Medulla oblongata (tissue), 1 donor: ENCODE results near the gene VTN.
A peak's percentile ranks its signal among the peaks of the same experiment; 100 is the strongest.

Experiments used
- DNase-seq: peaks from one replicate; pipeline ENCODE4 v3.0.0-alpha.2; 2015; ENCODE audit errors: extremely low spot score

The VTN gene

DNA sequence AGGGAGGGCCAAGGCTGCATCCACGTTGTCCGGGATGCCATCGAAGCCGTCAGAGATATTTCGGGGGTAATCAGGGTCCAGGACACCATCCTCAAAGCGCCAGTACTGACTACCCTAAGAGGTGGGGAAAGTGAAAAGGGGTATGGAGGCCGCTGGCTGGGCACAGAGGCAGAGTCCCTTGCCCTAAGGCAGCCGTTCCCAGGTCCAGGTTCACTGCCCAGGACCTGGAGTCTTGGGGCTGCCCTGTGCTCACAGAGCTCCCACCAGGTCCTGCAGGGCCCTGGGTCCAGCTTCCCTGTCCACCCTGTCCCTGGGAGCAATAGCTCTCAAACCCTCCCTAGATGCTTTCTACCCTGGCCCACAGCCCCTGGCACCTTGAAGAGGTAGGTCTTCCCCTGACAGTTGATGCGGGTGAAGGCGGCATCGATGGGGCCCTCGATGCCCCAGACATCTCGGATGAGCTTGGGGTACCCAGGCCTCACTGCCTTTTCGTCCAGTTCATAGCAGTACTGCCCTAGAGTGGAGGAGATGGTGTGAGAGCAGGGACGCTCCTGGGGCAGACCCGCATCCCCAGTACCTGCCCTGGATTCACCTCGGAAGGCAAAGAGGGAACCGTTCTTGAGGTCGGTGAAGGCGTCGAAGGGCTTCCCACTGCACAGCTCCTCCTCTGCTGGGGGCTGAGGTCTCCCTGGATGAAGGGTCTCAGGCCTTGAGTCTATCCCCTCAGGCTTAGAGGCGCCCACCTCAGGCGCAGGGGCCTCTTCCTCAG, 1.0 kb downstream of the VTN start:
- DNase-seq: no peak

DNA sequence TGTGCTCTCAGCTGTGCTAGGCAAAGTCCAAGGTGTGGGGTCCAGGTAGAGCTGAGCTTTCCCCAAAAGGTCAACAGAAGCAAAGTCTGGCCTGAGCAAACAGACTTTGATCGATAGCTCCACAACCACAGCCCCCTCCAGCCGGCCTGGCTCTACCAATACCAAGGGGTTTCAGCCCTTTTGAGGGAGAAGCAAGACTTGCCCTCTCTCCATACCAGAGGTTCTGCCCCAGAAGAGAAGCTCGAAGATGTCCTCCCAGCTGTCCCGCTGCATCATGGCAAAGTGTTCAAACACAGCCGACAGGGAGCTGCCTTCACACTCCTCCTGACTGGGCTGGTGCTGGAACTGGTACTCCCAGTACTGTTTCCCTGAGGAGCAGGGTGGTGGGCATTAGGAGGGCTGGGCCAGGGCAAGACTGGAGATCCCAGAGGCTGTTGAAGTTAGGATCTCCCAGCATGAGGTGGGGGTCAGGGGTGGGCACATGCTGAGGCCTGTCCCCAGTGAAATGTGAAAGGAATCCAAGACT, 1.7 kb downstream of the VTN start:
- DNase-seq: no peak

DNA sequence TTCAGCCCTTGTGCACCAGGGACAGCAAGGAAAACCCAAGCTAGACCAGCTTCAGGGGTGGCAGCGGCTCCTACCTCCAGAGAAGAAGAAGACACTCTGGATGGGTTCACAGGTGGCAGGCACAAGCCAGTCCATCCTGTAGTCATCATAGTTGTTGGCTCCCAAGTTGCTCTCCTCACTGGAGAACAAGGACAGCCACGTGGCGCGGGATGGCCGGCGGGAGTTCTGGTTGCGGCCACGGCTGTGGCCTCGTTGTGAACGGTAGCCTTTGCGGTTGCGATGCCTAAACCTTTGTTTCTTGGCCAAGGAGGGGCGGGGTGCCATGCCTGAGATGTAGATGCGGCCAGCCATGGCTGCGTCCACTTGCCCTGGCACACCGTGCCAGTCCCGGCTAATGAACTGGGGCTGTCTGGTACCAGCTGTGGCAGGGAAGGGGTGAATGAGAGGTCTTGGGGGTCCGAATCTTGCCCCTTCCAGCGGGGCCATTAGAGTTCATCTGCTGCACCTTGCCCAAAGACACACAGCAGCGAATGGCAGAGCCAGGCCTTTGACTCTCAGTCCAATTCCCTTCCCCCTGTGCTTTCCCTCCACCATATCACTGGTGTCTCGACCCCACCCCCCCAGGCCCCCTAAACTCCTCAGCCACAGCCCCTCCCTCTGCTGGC, 2.3 kb downstream of the VTN start:
- no peak for DNase-seq

DNA sequence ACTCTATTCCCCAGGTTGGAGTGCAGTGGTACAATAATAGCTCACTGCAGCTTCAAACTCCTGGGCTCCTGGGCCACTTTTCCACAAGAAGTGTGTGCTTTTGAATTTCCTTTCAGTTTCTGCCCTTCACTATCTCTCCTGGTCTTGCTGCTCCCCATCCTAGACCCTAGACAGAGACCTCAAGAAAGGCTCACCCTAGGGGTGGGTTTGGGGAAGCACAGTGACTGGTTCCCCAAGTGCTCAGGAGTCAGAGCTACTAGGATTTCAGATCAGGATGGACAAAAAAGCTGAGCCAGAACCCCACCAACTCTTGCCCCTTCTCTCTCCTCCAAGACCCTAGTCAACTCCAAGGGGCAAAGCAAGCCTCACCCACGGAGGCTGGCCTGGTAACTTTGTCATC, 3.5 kb downstream of the VTN start:
- no peak for DNase-seq

DNA sequence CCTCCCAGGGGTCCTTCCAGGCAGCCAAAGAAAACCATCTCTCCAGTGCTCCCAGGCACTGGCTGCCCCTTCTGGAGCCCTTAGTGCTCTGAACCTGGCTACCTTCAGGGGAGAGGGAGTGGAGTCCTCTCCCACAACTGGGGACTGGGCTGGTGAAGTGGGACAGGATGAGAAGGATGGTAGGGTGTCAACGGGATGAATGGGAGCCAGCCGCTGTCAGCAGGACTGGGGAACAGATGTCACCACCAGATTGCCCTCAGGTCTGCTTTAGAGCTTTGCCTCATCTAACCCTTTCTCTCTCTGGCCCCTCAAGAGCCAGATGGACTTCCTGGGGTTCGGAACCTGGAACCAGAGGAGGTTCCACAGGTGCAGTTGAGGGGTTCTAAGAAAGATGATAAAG, 4.6 kb downstream of the VTN start:
- no peak for DNase-seq

DNA sequence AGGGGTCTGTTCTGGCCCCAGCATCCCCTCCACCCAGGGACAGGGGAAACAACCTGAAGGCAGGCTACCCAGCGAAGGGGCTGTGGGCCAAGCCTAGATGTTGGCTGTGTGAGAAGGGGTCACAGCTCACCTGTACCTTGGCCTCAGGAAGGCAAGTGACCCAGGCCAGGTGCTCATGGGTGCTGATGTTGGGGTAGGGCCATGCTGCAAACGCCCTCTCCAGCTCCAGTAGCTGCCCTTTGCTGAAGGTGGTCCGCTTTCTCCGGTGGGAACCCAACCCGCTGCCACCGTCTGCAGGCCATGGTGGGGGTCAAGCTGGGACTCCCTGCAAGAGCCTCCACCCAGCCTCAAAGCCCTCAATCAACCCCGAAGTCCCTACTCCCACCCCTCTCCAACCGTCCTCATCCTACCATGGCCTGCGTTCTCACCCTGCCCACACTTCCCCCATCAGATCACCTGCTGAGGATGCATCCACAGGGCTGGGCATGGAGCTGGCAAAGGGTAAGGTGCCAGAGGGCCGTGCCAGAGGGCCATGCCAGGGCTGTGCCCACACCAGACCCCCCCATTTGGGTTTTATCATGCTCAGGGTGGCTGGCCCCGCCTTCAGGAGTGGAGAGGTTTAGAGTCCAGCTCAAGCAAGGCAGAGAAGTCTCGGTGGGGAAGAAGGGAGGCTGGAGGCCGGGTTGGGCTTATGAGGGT, 5.3 kb downstream of the VTN start, which contains the start of gene SEBOX:
SEBOX (minus strand) TSS at position 535 of the 699 bp plus-strand sequence; CDS start at position 487, 48 bp downstream.
- DNase-seq: no peak

DNA sequence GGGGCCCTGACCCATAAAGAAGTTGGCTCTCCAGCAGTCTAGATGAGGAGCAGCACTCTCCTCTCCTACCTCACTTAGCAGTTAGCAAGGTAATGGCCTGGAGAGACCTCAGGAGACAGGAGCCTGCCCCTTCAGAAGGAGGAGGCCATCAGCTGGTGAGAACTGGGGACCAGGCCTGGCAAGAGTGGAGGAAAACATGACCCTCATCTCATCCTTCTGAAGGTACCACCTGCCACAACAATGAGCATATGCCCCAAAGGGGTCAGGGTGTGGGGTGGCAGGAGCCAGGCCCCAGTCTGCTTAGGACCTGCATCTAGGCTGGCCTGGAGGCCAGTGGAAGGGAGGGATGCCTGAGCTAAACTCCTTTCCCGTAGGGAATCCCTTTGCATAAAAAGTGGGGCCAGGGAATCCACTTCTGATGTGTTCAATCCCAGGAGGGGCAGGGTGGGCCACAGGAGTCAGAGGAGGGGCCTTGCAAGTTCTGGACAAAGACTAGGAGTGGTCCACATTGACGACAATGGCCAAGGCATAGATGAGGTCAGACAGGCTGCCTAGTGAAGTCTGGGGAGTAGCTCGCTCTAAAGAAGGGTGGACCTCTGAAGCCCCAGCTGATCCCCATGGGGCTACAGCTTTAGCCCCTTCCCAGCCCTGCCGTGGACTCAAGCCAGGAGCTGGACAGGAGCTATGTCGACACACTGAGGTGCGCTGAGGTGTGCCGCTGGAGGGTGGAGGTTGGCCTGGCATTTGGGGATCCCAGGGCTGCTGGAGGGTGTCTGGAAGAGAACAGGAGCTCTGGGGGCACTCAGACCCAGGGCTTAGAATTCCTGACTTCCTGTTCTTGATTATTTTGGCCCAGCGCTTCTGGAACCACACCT, 6.1 kb downstream of the VTN start:
- no peak for DNase-seq

DNA sequence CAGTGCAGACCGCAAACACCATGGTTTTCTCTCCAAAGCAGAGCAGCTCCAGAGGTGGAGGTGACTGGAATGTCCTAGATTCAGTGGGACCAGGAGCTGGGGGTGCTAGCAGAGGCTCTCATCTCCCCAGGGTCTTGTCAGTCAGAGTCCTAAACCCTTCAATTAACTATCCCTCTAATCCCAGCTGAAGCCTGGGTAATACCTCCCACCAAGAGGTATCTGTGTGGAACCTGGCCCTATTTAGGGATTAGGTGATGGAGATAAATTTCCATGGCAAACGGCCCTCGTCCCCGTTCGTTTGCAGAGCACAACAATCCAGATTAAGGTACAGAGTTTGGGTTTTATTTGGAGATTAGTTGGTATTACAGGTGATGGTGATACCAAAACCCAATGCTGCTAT, 6.9 kb downstream of the VTN start:
- no peak for DNase-seq

DNA sequence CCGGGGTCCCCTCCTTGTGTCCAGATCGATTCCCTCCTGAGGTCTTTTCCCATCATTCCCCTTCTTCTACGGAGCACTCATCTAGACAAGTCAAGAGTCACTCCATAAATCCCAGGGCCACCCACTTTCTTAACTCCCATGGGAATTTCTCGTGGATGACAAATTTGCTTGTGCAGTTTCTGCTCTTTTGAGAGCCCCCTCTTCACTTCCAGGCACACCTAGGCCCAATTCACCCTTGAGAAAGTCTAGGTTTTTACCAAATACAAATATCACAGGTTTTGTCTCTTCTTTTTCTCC, 12.3 kb downstream of the VTN start:
- DNase-seq: no peak

DNA sequence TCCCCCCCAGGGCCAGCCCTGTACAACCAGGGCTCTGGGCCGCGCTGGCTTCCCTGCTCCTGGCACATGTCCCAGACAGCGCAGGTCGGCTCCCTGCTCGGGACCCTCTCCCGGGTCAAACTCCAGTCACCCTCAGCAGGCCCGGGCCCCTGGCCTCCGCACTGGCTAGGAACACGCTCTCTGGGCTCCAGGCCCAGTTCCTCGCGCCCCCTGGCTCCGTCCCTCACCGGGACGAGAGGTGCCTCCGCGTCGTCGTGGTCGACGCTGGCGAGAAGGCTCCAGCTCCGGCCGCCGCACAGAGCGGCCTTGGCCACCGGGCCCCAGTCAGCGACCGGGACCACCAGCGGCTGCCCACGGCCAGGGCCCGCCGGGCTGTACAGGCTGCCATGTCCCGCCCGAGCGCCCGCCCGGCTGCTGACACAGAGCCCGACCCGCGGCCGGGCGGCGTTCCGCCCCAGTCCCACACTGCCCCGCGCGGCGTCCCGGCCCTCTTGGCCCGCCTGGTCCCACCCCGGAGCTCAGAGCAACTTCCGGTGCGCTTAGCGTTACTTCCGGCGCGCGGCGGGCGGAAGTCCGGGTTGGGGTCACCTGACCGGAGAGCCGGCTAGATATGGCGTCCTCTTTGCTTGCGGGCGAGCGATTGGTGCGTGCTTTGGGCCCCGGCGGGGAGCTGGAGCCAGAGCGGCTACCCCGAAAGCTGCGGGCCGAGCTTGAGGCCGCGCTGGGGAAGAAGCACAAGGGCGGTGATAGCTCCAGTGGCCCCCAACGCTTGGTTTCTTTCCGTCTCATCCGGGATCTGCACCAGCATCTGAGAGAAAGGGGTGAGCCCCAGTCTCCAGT, 12.8 kb downstream of the VTN start, which contains the start of gene POLDIP2:
POLDIP2 (minus strand) TSS at position 467 of the 840 bp plus-strand sequence; CDS start at position 388, 79 bp downstream.
- DNase-seq: peak; percentile 95

DNA sequence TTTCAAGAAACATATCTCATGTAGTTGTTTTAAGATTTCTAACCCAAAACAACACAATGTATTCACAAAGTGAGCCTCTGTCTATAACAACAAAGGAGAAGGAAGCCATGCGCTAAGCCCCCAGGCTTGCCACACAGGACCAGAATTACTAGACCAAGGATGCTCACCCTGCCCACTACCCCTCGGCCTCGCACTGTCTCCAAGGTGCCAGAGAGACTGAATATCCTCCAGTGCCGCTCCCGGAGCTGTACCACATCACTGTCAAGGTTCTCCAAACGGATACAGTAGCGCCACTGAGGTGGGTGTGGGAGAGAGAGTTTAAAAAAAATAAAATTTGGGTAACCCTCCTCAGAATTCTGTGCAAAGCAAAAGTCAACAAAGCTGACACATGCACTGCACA, 19.8 kb downstream of the VTN start:
- DNase-seq: no peak

DNA sequence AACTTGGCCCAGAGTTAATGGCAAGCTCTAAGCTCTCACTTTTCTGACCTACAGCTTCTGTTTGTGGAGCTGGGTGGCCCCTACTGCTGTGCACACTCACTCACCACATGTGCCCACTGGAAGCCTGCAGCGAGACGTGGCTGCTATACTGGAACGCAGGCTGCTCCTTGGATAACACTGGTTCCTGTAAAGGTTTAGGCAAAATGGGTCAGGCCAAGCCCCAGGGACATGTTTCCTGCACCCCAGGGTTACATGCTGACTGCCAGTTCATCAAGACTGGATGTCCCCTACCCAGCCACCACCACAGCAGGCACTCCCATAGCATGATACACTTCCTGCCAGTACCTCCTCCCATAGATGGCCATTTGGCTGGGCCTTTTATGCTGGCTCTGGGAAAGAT, 21.1 kb downstream of the VTN start:
- no peak for DNase-seq

DNA sequence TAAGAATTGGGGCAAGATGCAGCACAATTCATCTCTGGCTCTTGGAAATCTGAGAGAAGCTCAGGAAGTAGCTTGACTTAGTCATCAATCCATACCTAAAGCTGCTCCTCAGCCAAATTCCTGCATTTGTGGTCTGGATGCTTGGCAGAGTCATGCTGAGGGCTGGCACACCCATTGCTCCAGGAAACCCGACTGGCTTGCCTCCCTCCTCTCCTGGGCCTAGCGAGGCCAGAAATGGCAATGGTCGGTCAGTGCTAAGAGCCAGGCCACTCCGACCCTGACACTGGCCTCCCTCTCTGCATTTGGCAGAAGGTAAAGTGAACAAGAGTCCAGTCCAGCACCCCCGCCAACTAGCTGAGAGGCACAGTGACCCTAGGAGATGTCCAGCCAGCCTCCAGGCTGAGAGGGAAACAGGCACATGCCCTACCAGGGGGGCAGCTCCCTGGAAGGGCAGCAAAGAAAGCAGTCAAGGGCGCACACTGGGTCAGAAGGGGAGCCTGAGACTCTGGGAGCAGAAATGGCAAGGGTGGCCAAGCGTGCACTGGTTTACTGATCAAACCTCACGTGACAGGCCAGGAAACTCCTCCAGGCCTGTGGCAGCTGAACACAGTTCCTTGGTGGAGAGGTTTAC, 22.7 kb downstream of the VTN start:
- DNase-seq: no peak

DNA sequence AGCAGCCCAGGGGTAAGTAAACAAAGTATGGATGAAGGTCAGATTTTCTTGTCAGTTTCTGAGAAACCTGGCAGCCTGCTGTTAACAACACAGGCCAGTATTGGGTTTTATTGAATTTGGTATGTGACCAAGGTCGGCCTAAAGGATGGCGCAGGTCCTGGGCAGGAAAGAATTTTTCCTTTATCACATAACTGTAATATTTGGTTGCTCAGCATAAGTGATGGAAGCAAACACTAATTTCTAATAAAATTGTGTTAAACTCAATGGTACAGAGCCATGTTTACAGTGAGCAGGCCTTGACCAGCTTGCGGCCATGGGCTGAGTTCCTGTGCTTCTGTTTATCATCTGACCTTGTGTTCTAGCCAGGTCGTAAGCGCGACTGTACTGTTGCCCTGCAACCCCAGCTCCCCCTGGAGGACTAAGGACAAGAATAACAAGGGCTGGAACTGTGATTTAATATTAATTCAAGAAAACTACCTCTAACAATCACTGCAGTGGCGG, 23.3 kb downstream of the VTN start:
- DNase-seq: no peak

DNA sequence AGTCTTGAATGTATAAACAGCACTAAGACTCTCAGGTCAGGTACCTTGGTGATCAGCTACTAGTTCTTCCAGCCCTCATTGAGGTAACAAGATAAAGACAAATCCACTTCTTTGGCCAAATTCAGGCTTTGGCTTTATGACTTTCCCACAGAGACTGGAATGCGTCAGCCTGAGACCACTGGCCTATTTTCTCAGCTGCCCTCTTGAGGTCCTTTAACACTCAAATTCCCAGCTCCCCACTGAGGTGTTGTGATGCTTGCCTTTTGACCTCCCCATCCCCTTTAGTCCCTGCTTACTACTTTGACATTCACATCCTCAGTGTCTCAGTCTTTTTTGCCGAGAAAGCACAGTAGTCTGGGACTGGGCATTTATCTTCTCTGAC, 23.9 kb downstream of the VTN start:
- DNase-seq: no peak

DNA sequence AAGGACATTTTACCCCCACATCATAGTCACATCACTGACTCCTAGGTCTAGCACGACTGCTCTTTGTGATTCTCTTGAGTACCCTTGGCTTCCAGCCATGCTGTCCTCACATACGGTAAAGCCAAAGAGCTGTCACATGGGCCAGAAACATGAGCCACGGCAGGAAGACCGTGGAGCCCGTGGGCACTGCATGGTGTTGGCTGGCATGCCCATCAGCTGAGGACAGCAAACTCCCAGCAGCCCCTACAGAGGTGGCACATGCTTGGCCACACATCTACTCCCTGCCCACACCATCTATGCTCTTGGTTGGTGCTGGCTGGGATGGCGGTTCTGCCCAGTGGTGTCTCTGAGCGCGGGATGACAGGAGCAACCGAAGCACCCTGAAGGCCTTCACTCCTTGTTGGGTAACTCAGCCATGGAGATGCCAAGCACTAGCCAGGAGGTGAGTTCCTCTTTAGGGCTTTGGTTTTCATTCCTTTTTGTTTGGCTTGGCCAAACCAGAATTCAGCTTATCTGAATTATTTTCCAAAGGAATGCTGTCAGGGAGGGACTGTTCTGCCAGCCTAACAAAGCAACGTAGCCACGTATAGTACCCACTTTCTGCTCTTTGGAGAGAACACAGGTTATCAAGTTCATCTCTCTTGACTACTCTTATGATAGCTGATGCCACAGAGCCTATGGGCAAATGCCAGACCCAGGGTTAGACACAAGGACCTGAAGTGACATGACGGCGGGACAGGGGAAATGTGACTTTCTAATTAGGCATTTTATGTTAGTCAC, 24.5 kb downstream of the VTN start:
- no peak for DNase-seq

DNA sequence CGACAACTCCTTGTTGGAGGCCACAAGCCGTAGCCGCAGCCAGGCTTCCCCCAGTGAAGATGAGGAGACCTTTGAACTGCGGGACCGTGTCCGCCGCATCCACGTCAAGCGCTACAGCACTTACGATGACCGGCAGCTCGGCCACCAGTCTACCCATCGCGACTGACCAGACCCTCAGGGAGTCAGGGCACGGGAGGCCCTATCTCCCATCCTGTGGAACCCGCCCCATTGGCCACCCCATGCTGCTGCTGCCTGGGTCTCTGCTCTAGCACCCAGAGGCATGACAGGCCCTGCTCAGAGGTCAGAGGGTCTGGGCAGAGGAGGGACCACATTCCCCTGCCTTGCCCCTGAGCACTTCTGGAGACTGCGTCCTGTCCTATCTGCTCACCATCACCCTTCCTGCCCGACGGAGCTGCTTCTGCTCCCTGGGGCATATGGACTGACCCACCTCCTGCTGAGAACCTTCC, 25.6 kb downstream of the VTN start:
- DNase-seq: no peak

DNA sequence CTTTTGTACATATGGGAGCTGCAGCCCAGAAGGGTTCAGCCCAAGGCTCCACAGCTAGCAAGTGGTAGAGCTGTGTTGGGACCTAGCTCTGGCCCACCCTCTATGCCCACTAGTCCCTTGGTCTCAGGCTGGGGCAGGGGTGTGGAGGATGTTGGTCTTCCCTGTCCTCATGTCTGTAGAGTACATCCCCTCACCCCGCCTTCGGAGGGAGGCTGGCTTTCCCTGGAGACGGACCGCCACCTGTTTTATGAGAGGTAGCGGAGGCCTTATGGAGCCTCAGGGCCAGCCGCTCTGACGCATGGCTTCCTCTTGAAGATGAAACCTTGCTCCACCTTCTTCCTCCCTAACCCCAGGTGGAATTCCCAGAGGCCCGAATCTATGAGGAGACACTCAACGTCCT, 26.1 kb downstream of the VTN start:
- no peak for DNase-seq

DNA sequence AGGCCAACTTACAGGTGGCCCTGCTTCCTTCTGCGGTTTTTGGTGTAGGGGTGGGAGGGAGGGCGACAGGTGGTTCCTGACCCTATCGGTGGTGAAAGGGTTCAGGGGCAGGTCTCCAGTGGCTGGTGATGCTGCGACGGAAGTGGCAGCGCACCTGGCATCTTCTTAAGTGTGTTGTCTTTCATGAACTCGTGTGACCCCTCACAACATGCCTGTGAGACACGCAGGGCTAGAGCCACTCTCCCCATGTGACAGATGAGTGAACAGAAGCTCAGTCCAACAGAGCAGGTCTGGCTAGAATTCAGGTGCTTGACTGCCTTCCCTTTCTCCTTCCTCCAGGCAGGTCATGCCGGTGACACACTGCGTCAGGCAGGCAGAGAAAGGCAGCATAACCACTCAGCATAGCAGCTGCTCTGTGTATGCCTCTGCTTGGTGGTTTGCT, 26.6 kb downstream of the VTN start:
- DNase-seq: no peak
